ENCODE data around the gene CEP97.

CEP97 gene

DNA sequence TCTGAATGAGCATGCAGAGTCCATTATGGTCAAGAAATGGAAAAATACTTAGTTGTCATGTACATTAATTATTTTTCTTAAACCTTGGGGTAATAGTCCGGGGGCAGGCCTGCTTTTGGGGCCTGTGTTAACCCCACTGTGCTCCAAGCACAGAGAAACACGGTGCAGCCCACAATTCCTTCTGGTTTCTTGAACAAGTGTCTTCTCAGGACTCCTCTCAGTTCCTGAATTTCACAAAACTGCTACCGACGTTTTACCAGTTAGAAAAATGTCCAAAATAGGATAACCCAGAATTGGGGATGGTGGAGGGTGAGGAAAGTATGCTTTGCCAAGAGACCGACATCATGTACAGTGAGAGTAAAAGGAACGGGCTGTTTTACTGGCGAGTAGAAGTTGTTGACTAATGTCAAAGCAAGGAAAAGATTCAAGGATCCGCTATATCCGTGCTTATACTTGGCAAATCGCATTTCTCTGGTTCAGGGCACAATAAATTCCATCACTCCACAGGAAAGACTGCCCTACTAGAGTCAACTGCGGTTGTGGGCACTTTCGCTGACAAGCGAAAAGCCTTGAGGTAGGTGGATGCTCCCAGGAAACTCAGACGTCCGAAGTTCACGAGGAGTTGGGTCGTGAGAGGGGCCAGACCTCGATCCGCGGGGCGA lies 54.1 kb downstream of the CEP97 start:
- DNase-seq (ENCODE audit: low read depth in 2 of 2), result no peak

DNA sequence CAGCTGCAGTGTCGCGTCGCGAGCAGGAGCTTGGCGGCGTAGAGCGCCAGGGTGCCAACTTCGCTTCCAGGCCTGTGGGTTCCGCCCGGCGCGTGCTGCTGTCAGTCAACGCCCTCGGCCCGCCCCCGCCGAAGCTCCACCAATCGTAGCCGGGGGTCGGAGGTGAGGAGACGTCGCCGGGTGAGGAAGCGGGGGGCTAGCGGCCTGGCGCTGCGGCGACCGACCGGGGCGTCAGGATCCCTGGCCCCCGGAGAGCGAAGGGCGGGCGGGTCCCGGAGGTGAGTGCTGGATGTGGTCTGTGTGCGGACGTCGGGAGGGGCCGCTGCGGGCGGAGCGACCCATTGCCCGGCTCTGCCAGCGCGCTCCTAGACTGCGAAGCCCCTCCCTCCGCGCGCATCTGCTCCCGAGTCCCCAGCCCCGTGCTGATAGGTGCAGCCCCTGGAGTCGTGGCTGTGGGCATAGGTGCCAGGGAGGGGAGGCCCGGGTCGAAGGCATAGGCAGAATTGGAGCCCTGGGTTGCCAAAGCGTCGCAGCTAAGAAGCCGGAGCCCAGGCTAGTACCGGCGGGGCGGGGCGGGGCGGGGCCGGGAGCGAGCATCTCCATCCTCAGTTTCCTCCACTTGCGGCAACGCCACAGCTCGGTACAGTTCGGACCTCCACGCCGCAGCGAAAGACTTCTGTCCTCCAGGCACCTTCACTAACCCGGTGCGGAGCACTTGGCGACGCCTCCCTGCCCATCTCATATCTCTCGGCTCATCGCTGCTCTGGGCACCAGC lies 54.8 kb downstream of the CEP97 start, which contains the start of gene NXPE3:
Gene NXPE3 (plus strand): TSS at position 165 of the 775 bp plus-strand sequence. CDS start 6,386 bp downstream, outside the sequence.
- peak; percentile 92 to 93 for DNase-seq (ENCODE audit: low read depth in 2 of 2)

DNA sequence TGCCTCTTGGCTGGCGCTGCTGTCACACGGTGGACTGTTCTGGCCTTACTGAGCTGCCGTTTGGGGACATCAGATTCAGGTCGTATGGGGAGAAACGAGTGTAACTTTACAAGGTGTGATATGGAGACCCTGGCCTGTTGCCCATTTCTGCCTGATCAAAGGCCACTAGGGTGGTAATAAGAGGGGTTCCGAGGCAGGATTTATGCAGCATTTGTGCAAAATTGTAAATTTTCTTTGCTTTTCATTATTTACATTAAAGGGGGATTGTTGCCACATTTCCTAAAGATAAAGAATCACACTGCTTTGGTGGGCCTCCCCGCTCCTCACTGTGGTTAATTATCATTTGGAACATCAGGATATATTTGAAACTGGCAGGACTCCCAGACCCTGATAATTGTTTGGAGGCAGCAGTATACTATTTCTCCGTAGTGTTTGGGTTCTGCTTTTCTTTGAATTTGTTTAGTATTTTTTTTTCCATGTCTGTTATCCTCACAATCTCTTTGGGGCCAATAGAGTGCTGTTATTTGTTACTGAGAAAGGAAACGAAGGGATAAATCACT lies 55.5 kb downstream of the CEP97 start:
- DNase-seq (ENCODE audit: low read depth in 2 of 2), result no peak

DNA sequence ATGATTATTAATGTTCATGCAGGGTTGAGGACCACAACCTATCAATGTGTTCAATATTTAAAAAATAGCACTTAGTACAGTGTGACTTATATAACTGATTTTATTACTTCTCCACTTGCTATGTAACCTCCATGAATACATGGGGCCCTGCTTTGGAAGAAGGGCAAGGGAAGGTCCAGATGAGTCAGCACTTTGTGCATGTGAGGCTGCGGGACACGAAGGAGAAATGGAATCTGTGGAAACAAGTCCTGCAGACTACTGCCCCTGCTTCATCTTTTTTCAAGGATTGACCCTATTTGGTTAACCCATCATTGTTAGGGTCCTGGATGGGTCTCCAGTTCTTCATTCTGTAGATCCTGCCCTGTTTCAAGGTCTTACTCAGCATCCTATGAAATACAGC lies 56.2 kb downstream of the CEP97 start:
- no peak for DNase-seq (ENCODE audit: low read depth in 2 of 2)

DNA sequence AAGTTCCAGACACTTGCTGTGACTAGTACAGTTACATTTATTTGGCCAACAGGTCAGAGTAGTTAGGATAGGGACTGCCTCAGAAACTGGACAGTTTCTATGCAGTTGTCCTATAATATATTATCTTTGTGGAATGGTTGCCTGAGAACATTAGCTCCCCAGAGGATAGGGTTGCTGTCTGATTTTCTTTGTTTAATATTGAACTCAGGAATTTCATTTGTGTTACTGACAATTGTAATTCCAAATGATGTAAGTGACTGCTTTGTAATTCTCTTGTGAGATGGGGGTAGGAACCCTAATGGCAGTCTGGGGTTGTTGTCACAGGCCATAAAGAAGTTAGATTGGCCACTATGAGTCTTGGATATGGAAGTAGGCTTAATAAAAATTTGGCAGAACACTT lies 56.8 kb downstream of the CEP97 start:
- DNase-seq (ENCODE audit: low read depth in 2 of 2), result no peak

DNA sequence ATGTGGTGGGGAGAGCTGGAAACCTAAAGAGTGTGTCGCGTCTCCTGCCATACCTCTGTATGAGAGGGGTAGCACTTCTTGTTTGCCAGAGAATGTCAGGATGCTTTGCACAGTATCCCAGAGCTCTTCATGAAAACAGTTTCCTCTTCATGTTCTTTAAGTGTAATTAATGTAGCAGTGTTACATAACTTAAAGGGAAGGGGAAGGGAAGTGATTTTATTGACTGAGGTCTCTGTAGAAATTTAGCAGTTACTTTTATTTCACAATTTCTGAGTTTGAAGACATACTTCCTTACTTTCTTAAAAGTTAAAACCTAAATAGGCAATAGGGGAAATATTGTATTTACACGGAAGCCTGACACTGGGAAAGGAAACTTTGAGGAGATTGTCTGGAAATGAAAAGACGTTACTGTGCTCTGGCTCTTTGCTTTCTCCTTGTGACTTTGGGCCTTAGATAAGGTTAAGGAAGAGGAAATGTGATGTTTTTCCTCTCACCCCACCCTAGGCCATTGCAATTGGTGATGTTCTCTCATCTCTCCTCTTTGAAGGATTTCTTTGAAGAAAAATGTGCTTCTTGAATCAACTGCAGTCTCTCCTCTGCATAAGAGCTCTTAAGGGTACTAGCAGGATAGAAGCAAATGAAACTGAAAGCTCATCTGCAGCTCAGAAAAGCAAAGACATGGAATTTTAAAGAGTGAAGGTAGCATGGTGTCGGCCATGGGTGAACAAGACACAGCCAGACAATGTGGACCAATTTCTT lies 60.6 kb downstream of the CEP97 start:
- no peak for DNase-seq (ENCODE audit: low read depth in 2 of 2)

DNA sequence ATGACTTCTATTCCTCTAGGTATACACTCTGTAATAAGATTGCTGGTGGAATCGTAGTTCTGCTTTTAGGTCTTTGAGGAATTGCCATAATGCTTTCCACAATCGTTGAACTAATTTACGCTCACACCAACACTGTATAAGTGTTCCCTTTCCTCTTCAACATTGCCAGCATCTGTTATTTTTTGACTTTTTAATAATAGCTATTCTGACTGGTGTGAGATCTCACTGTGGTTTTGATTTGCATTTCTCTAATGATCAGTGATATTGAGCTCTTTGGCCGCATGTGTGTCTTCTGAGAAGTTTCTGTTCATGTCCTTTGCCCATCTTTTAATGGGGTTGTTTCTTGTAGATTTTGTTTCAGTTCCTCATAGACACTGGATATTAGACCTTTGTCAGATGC lies 67.4 kb downstream of the CEP97 start:
- no peak for DNase-seq (ENCODE audit: low read depth in 2 of 2)

DNA sequence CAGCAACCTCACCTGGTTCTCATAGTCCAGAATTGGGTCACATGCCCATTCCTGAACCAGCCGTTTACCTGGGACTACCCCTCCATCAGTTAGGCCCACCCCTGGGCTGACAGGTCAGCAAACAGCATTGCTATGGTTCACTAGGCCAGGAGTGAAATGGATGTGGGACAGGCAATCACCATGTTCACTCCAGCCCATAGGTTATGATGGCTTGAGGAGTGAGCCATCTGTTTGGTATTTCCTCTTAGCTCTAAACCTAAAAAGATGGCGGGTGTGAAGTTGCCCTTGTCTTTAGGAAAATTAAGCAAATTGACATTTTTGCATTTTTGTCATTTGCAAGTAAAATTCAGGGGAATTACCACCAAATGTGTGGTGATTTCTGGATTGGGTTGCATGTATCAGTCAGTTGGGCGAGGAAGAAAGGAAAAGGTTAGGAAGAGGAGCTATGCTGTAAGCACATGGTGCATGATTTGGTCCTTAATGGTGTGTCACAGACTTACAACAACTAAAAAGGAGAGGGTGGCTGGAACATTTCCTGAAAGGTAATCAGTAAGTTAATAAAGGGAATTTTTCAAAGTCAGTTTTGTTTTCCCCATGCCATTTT lies 71.8 kb downstream of the CEP97 start:
- no peak for DNase-seq (ENCODE audit: low read depth in 2 of 2)

DNA sequence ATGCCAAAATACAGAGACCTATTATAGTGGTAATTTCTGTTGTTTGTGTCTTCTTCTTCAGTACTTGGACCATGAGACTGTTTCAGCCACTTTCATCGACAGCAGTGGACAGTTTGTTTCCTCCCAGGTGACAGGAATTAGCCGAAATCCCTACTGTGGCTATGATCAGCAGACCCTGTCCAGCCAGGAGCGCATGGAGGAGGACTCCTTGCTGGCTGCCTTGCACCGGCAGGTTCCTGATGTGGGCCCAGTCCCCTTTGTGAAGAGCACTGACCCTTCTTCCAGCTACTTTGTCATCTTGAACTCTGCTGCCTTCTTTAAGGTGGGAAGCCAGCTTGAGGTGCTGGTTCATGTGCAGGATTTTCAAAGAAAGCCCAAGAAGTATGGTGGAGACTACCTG lies 76.8 kb downstream of the CEP97 start:
- DNase-seq (ENCODE audit: low read depth in 2 of 2), result no peak

DNA sequence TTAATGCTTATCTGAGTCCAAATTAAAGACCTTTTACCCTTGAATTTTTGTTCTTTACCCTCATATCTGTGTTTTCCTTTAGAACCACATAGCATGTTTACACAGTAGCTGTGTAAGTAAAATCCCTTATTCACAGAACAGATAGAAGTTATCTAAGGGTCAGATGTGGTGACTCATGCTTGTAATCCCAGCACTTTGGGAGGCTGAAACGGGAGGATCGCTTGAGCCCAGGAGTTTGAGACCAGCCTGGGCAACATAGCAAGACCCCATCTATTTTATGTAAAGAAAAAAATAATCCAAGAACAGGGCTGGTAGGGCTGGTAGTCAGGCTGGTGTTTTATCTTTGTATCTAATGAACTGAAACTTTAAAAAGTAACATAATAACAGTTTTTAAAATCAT lies 77.8 kb downstream of the CEP97 start:
- DNase-seq (ENCODE audit: low read depth in 2 of 2), result no peak

DNA sequence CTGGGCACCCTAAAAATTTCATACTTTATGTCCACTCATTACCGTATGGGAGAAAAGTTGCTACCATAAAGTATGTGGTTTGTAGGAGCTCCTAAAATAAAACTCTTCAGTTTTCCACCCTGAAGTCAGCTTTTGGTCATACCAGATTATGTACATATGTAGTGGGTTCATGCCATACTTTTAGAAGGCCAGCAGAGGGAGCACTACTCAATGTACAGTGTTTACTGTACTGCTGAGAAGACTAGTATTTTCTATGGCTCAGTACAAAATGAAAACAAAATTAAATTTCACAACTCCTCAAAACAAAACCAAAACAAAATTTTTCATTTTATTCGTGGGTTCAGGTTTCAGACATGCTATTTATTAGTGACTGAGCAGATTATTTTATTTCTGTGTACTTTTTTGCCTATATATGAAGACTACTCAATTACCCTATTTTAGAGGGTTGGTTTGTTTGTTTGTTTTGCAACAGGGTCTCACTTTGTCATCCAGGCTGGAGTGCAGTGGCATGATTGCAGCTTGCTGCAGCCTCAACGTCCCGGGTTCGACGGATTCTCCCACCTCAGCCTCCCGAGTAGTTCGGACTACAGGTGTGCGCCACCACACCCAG lies 78.9 kb downstream of the CEP97 start:
- peak in 1 of 2 donors; percentile 34 for DNase-seq (ENCODE audit: low read depth in 2 of 2)

DNA sequence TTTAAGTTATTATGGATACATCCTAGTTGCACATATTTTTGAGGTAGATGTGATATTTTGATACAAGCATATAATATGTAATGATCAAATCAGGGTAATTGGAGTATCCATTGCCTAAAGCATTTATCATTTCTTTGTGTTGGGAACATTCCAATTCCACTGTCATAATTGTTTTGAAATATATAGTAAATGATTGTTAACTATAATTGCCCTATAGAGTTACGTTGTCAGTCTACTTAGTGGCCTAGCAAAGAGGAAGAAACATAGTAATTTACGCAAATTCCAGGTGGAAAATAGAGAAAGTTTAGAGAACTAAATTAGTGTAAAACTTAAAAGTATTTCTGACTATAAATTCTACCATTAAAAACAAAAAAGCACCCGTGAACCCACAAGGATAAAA lies 79.5 kb downstream of the CEP97 start:
- no peak for DNase-seq (ENCODE audit: low read depth in 2 of 2)

DNA sequence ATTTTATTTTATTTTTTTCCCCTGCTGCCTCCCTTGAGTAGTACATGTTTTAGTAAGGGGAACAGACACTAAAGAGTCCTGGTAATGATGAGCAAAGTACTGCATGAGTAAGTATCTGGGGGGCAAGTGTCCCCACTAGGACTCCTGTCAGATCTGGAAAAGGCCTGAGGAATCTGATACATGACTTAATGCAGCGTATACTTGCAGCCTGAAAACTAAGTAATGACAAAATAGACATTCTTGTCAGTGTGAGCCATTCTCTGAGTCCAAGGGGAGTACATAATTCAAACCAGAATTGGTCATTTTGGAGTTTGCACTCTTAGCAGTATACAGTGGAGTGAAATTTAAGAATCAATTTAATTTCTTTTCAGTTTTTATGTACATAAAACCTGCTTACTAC lies 82.1 kb downstream of the CEP97 start:
- no peak for DNase-seq (ENCODE audit: low read depth in 2 of 2)

DNA sequence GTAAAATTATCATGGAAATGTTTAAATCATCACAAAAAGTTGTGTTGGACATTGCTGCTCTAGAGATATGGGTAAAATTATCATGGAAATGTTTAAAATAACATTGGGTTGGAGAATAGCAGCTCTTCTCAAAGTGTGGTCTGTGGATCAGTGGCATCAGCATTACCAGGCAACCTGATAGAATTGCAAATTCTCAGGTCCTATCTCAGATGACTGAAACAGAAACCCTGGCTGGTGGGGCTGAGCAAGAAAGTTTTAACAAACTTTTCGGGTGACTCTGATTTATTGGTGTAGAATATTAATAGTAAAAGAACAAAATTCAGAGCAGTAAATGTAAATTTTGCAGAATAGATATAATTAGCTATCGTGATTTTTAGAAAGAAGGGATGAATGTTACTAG lies 83.5 kb downstream of the CEP97 start:
- no peak for DNase-seq (ENCODE audit: low read depth in 2 of 2)

DNA sequence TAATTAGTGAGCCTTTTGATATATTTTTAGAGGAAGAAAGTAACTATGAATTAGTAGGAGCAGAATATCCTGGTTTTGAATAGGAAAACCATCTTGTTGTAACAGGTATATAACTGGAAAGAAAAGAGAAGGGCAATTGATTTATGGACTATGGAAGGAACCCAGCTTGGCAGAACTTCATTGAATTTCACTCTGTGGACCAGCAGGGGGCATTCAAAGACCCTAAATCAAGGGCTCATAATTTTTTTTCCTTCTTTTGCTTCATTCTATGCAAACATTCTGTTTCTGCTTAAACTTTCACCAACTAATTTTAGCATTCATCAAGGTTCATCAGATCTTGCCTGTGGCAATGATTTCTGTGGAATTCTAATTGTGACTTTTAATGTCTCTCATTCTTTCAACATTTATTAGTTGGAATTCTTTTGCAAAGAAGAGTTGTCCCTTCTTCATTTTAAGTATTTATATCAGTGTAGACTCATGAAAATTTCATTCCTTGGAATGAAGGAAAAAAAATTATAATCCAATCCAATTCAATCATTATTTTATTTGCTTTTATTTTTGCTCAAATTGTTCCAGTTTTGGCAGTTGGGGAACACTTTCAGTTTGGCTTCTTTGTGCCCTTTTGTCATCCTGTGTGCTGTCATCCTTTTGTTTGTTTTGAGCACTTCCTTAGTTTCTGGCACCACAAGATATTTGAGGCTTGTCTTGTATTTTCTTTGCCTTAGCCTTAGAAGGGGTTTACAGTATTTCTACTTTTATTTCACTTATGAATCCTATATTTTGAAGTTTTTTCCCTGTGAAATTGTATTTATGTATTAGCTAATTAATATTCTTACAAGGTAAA lies 85.0 kb downstream of the CEP97 start:
- DNase-seq (ENCODE audit: low read depth in 2 of 2), result no peak

DNA sequence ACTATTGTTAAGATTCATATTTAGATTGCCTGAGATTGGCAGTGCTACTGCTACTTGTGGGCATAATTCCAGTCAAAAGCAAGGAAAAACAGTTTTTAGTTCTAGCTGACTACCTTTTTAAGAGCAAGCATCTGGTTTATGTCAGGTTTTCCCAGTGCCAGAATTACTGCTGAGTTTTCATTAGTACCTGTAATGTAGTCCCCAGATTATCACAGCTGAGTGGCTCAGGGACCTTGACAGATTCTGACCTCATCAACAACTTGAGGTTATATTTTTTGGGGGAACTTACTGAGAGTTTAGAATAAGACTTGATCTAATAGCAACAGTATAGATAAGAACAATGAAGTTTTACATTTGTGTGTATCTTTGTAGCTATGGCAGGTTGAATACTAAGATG lies 85.6 kb downstream of the CEP97 start:
- no peak for DNase-seq (ENCODE audit: low read depth in 2 of 2)

DNA sequence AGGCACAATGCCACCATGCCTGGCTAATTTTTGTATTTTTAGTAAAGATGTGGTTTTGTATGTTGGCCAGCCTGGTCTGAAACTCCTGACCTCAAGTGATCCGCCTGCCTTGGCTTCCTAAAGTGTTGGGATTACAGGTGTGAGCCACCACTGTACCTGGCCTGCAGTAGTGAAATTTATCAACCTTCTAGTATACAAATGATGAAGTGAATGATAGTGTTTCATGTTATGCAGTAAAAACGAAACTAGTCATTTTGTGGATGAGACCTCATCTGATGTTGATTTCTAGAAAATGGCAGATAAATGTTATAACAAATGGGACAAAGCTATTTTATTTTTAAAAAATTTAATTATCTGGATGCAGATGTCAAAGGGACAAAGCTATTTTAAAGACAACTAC lies 87.5 kb downstream of the CEP97 start:
- no peak for DNase-seq (ENCODE audit: low read depth in 2 of 2)

DNA sequence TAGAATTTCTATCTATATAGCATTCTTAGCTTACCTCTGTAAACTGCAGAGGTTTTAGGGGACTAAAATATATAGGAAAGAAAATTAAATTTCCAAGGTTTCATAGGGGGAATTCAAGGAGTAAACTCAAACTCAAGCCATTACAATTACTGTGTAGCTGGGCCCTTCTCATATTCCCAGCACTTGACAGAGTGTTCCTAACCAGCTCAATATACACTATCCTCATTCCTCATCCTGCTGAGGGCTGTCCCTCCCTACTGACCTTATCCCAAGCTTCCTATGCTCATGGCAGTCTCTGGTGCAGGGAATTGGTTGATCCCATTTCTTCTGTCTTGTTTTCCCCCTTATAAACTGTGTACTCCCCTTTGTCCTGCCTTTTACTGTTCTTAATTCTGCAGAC lies 88.5 kb downstream of the CEP97 start:
- DNase-seq (ENCODE audit: low read depth in 2 of 2), result no peak

DNA sequence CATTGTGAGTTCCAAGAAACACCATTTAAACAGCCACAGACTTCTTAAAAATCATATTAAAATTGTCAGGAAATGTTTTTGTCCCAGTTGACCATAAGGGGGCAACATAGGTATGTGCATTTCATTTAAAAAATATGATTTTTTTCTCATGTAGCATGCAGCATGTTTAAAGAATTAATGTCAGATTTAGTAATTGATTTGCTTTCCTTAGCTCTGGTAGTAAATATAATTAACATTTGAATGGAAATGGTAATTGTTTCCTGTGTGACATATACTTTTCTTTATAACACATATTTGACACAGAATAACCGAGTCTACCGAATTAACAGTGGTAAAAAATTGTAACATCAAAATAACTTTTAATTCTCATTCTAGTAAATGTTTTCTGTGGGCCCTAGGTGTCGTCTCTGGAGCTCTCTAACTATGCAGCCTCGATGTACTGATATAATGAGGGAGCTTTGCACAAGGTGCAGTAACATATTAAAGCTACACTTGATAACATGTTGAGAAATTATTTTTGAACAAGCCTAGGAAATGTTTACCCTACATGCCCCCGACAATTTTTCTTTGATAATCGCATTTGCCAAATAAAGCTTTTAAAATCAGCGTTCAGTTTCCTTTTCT lies 89.5 kb downstream of the CEP97 start:
- no peak for DNase-seq (ENCODE audit: low read depth in 2 of 2)

DNA sequence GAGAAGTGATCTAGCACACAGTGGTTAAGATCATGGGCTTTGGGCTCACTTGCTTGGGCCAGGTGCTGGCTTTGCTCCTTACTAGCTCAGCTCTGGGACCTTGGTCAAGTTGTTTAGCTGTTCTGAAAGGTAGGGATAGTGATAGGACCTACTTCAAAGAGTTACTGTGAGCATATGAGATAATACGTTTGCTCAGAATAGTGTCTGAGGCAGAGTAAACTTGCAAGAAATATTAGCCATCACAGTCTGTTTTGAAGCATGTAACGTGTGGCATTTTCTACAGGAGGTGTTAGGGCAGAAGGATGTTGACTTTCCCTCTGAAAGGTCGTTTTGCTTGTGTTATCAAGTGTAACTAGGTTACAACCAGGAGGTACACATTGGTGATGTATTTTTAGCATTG lies 90.4 kb downstream of the CEP97 start:
- no peak for DNase-seq (ENCODE audit: low read depth in 2 of 2)
